Natural killer cell (primary cell): ENCODE measurements around the gene C19orf81. TPM values are rescaled to one million over a fixed set of nuclear protein-coding genes. Genes with fewer than 3 reads are reported as not detected.

Experiments used
- ATAC-seq, 3 donors: fragments of 150-1000 bp in 2 of 3; fragments of 200-7000 bp in 1 of 3; cut with Tn5 transposase; 1 replicate in 1 of 3; 2 replicates in 2 of 3; pipeline ENCODE4 v1.10.0; 2021; ENCODE audit warnings: mild to moderate bottlenecking in 2 of 3, moderate library complexity in 2 of 3
- DNase-seq, 2 donors: peaks; one replicate each; pipeline versions ENCODE4 v3.0.0 to v3.0.0-alpha.2; 2013 to 2021; ENCODE audit warnings: mixed read lengths in 1 of 2
- H3K27ac ChIP-seq: one replicate; pipeline ENCODE4 v1.5.1; 2013; ENCODE audit warnings: mild to moderate bottlenecking, low read length
- H3K27me3 ChIP-seq: one replicate; pipeline ENCODE4 v1.6.1; 2013; ENCODE audit warnings: low read length; ENCODE audit not compliant: control insufficient read depth, insufficient read depth
- H3K36me3 ChIP-seq: one replicate; pipeline ENCODE4 v1.6.1; 2013; ENCODE audit warnings: low read length; ENCODE audit not compliant: control insufficient read depth, insufficient read depth
- H3K4me1 ChIP-seq: one replicate; pipeline ENCODE4 v1.6.1; 2013; ENCODE audit warnings: low read length; ENCODE audit not compliant: control insufficient read depth, insufficient read depth
- H3K4me3 ChIP-seq: one replicate; pipeline ENCODE4 v1.5.1; 2013; ENCODE audit warnings: low read length
- H3K9me3 ChIP-seq: one replicate; pipeline ENCODE4 v1.6.1; 2013; ENCODE audit warnings: low read length; ENCODE audit not compliant: control insufficient read depth, insufficient read depth
- H3K27ac Mint-ChIP-seq, 2 donors: one replicate each; pipeline ENCODE4 v1.8.0; 2022; ENCODE audit warnings: mild to moderate bottlenecking in 2 of 2, mixed read lengths in 2 of 2, moderate library complexity in 1 of 2
- H3K27me3 Mint-ChIP-seq, 2 donors: one replicate each; pipeline ENCODE4 v1.8.0; 2022; ENCODE audit warnings: low read depth in 2 of 2, mixed read lengths in 2 of 2
- H3K36me3 Mint-ChIP-seq: one replicate; pipeline ENCODE4 v1.8.0; 2022; ENCODE audit warnings: mixed read lengths
- H3K4me1 Mint-ChIP-seq, 2 donors: one replicate each; pipeline ENCODE4 v1.8.0; 2022; ENCODE audit warnings: mixed read lengths in 2 of 2
- H3K4me3 Mint-ChIP-seq: one replicate; pipeline ENCODE4 v1.8.0; 2022; ENCODE audit warnings: mild to moderate bottlenecking, moderate library complexity, mixed read lengths
- H3K9me3 Mint-ChIP-seq, 2 donors: one replicate each; pipeline ENCODE4 v1.8.0; 2022; ENCODE audit warnings: mixed read lengths in 2 of 2
- CTCF ChIP-seq: fragments of 200-600 bp; IDR thresholded peaks from one replicate; pipeline ENCODE4 v1.8.0; 2022; ENCODE audit warnings: antibody characterized with exemption
- WGBS: methylation state at CpG from one replicate; pipeline ENCODE4 v1.1.7; 2013; ENCODE audit warnings: missing lambda C conversion rate; ENCODE audit not compliant: insufficient coverage; 5-methylcytosine and 5-hydroxymethylcytosine counted together
- intact Hi-C: fragments of 100-400 bp; cut with micrococcal nuclease; formaldehyde crosslinking; loops from one replicate; pipeline ENCODE4 v1.14.2; 2022
- total RNA-seq, 4 donors: library from RNA; stranded (reverse); fragments of 120-200 nt in 1 of 4; gene quantifications; one replicate each; pipeline versions ENCODE4 v1.2.3 to v1.2.4, GENCODE V29; 2013 to 2022

C19orf81 gene
- total RNA-seq, 3 donors from 2014 or later (not counting 1 experiment from before 2014, with no cell fraction given), result not detected

- Mint-ChIP-seq H3K27ac (no peak overlapping the region), H3K36me3 (no peaks in the 10 kb centered on the region), H3K9me3 (no peaks in the 10 kb centered on the region), H3K4me3 (no peak overlapping the region), H3K27me3 (peaks cover 28 to 38% of the 10 kb centered on the region in 2 donors), H3K4me1 (no peaks in the 10 kb centered on the region)
- peaks cover 10% of the 10 kb centered on the region for H3K27me3 ChIP-seq
- peaks cover 3% of the 10 kb centered on the region for H3K4me1 ChIP-seq
- no peak overlapping the region for H3K4me3 ChIP-seq
- H3K9me3 ChIP-seq, result no peaks in the 10 kb centered on the region
- H3K27ac ChIP-seq, result no peak overlapping the region
- intact Hi-C loops, result no loop called here
- no peaks in the 10 kb centered on the region for H3K36me3 ChIP-seq
- DNase-seq (no peak), ATAC-seq (no peak)
- 20% methylated on average over 49 of the region's 49 CpGs for WGBS
- TF ChIP-seq CTCF, result no peak
Measured at GRCh38 chr19:50668416-50668815, 19.2 kb downstream of the C19orf81 start.

- no peaks in the 10 kb centered on the region for H3K9me3 ChIP-seq
- H3K4me1 Mint-ChIP-seq, result no peaks in the 10 kb centered on the region
- no peak for ATAC-seq
- H3K9me3 Mint-ChIP-seq, result no peaks in the 10 kb centered on the region
- 62% methylated on average over 17 of the region's 20 CpGs for WGBS
- no peak for TF ChIP-seq CTCF
- intact Hi-C loops, result loop anchor here (1.0 kb wide), 1 partner anchor 114 kb away; no protein-coding TSS in a partner anchor
- H3K27me3 Mint-ChIP-seq, result peaks cover 28 to 43% of the 10 kb centered on the region in 2 donors
- no peaks in the 10 kb centered on the region for H3K36me3 ChIP-seq
- H3K27me3 ChIP-seq, result peaks cover 10% of the 10 kb centered on the region
- no peak overlapping the region for H3K27ac Mint-ChIP-seq
- no peaks in the 10 kb centered on the region for H3K36me3 Mint-ChIP-seq
- no peak overlapping the region for H3K27ac ChIP-seq
- H3K4me3 Mint-ChIP-seq, result no peak overlapping the region
- no peak for DNase-seq
- no peak overlapping the region for H3K4me3 ChIP-seq
- peaks cover 3% of the 10 kb centered on the region for H3K4me1 ChIP-seq
Measured at GRCh38 chr19:50668879-50669278, 19.6 kb downstream of the C19orf81 start.

- TF ChIP-seq CTCF, result peak; percentile 70
- Mint-ChIP-seq H3K4me3 (no peak overlapping the region), H3K4me1 (no peaks in the 10 kb centered on the region), H3K9me3 (no peaks in the 10 kb centered on the region), H3K27me3 (peaks cover 25 to 44% of the 10 kb centered on the region in 2 donors), H3K27ac (no peak overlapping the region), H3K36me3 (no peaks in the 10 kb centered on the region)
- Histone ChIP-seq H3K9me3 (no peaks in the 10 kb centered on the region), H3K27me3 (peaks cover 10% of the 10 kb centered on the region), H3K4me3 (no peak overlapping the region), H3K36me3 (no peaks in the 10 kb centered on the region), H3K4me1 (peaks cover 3% of the 10 kb centered on the region), H3K27ac (no peak overlapping the region)
- 55% methylated on average over 23 of the region's 23 CpGs for WGBS
- ATAC-seq (peak in 2 of 3 donors; percentile 31 to 36), DNase-seq (peak in 1 of 2 donors; percentile 53)
- intact Hi-C loops, result loop anchor here (1.0 kb wide), 1 partner anchor 114 kb away; no protein-coding TSS in a partner anchor
Measured at GRCh38 chr19:50669302-50670101, 20.3 kb downstream of the C19orf81 start.

GRCh38 chr19:50670102-50670380 is 20.8 kb downstream of the C19orf81 start:
- H3K9me3 Mint-ChIP-seq, result no peaks in the 10 kb centered on the region
- no peak overlapping the region for H3K4me3 Mint-ChIP-seq
- no peaks in the 10 kb centered on the region for H3K36me3 Mint-ChIP-seq
- H3K27me3 Mint-ChIP-seq, result peaks cover 25 to 44% of the 10 kb centered on the region in 2 donors
- H3K4me1 ChIP-seq, result peaks cover 3% of the 10 kb centered on the region
- intact Hi-C loops, result no loop called here
- no peaks in the 10 kb centered on the region for H3K4me1 Mint-ChIP-seq
- TF ChIP-seq CTCF, result no peak
- WGBS, result 55% methylated on average over 5 of the region's 5 CpGs
- DNase-seq (no peak), ATAC-seq (no peak)
- H3K4me3 ChIP-seq, result no peak overlapping the region
- H3K27ac Mint-ChIP-seq, result no peak overlapping the region
- H3K27ac ChIP-seq, result no peak overlapping the region
- H3K27me3 ChIP-seq, result peaks cover 10% of the 10 kb centered on the region
- H3K36me3 ChIP-seq, result no peaks in the 10 kb centered on the region
- no peaks in the 10 kb centered on the region for H3K9me3 ChIP-seq
